ACC112 (cell line): Measurements from ENCODE around the gene CEP68.

Source experiments
- H2AFZ ChIP-seq: fragments of 200-600 bp; sonication (generic); one replicate; pipeline ENCODE4 v1.6.0; 2017; ENCODE audit warnings: antibody characterized with exemption, low read length; ENCODE audit not compliant: unreplicated experiment
- H3K27ac ChIP-seq: fragments of 200-600 bp; sonication (generic); 2 replicates; pipeline ENCODE4 v1.5.1; 2014; ENCODE audit warnings: low read depth, mild to moderate bottlenecking, antibody characterized with exemption, low read length, moderate library complexity
- H3K27me3 ChIP-seq: fragments of 200-600 bp; sonication (generic); 2 replicates; pipeline ENCODE4 v1.6.1; 2014; ENCODE audit warnings: mild to moderate bottlenecking, antibody characterized with exemption, low read length, moderate library complexity, mixed read lengths; ENCODE audit not compliant: insufficient read depth
- H3K36me3 ChIP-seq: fragments of 200-600 bp; sonication (generic); 2 replicates; pipeline ENCODE4 v1.6.1; 2016; ENCODE audit warnings: mild to moderate bottlenecking, antibody characterized with exemption, low read length, moderate library complexity, mixed read lengths; ENCODE audit not compliant: insufficient read depth
- H3K4me1 ChIP-seq: fragments of 200-600 bp; sonication (generic); one replicate; pipeline ENCODE4 v1.6.1; 2016; ENCODE audit warnings: low read length, mixed read lengths; ENCODE audit not compliant: insufficient read depth, unreplicated experiment, control insufficient read depth
- H3K4me3 ChIP-seq: fragments of 200-600 bp; sonication (generic); 2 replicates; pipeline ENCODE4 v1.5.1; 2014; ENCODE audit warnings: mild to moderate bottlenecking, low read depth, low read length
- H3K79me2 ChIP-seq: fragments of 200-600 bp; sonication (generic); one replicate; pipeline ENCODE4 v1.6.0; 2016; ENCODE audit warnings: low read length; ENCODE audit not compliant: control insufficient read depth, unreplicated experiment, insufficient read depth

CEP68 gene

DNA sequence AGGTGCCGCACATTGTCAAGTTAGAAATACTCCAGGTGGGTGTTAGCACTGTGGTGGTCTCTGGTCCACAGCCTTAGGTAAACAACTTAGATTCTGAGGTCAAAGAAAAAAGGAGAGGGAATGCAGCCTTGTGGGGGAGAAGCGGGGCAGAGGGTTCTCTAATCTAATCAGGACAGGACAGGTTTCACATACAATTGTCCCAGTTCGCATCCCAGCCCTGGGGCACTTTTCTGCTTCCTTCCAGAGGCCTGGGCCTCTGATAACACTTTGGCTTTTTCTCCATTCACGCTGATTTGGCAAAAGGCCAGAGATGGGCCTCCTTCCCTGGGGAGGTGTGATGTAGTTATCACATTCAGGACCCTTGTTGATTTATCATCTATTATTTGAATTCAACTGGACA, 34.5 kb upstream of the CEP68 start:
- no peaks in the 10 kb centered on the region for H3K36me3 ChIP-seq
- H3K27me3 ChIP-seq = no peaks in the 10 kb centered on the region
- H2AFZ ChIP-seq = no peak overlapping the region
- no peak overlapping the region for H3K27ac ChIP-seq
- H3K4me3 ChIP-seq = no peak overlapping the region
- H3K79me2 ChIP-seq = no peaks in the 10 kb centered on the region
- peaks cover 10% of the 10 kb centered on the region for H3K4me1 ChIP-seq

GRCh38 chr2:65022189-65022588, 34.0 kb upstream of the CEP68 start:
- H3K27ac ChIP-seq = no peak overlapping the region
- H3K4me1 ChIP-seq = peaks cover 10% of the 10 kb centered on the region
- no peak overlapping the region for H3K4me3 ChIP-seq
- no peaks in the 10 kb centered on the region for H3K36me3 ChIP-seq
- H3K79me2 ChIP-seq = no peaks in the 10 kb centered on the region
- no peaks in the 10 kb centered on the region for H3K27me3 ChIP-seq
- no peak overlapping the region for H2AFZ ChIP-seq

- Histone ChIP-seq H2AFZ (no peak overlapping the region), H3K36me3 (no peaks in the 10 kb centered on the region), H3K27ac (peak overlapping the region; percentile 75), H3K4me1 (peaks cover 10% of the 10 kb centered on the region), H3K27me3 (no peaks in the 10 kb centered on the region), H3K79me2 (no peaks in the 10 kb centered on the region), H3K4me3 (no peak overlapping the region)
These were observed 32.5 kb upstream of the CEP68 start for GRCh38 chr2:65023742-65024141.

DNA sequence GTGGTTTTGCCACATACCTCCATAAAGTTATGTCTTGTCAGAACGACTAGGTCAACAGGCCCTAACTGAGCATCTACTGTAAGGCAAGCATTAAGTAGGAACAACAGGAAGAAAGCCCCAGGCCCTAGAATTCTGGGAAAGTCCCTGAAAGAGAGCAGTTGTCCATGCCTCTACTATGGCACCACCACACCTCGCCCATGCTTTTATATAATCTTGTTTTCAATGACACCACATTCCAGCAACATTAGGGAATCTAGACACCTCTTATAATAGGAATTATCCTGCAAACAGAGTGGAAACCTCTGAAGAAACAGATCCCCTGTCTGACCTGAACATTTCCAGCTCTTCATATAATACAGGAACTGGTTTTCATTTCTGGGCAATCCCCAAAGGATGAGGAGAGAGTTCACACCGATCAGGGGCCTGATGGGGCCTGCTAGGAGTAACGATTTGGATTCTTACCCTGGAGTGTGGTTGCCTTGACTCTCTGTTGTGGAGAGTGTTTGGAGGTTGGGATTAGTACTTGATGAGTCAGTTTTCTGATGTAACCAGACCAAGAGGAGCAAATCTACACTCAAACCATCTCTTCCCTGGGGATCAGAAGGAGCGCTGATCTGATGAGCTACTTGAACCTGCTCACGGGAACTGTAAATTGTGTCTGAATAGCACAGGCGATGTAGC, 31.9 kb upstream of the CEP68 start:
- H3K79me2 ChIP-seq = no peaks in the 10 kb centered on the region
- H3K27me3 ChIP-seq = no peaks in the 10 kb centered on the region
- H3K4me1 ChIP-seq = peaks cover 10% of the 10 kb centered on the region
- H2AFZ ChIP-seq = peak overlapping the region; percentile 77
- no peaks in the 10 kb centered on the region for H3K36me3 ChIP-seq
- H3K4me3 ChIP-seq = no peak overlapping the region
- H3K27ac ChIP-seq = peak overlapping the region; percentile 75

DNA sequence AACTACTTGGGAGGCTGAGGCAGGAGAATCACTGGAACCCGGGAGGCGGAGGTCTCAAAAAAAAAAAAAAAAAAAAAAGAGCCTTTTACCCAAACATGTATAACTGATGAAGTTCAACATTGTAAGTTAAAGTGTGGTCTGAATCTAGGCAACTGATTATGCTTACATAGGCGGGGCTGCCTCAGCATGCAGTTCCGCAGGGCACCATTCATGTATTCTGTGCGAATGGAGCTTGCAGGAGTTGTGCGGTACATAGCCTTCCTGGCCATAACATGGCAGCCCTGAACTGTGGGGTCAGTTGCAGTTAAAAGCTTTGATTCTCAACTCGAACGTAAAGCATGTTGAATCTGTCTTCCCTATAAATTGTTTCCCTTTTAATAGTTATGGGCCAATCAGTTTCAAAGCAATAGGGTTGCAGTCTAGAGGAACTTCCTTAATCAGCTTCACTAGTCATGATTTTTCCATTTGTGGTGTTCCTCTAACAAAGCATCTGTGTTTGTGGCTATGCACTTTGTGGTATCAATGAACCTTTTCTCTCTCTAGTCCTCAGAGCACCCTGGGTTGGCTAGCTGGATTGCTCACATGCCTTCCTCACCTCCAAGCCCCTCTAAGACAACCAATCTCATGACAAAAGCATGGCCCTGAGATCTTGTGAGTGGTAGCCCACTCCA, 30.6 kb upstream of the CEP68 start:
- no peak overlapping the region for H3K27ac ChIP-seq
- H3K36me3 ChIP-seq = no peaks in the 10 kb centered on the region
- H3K4me1 ChIP-seq = peaks cover 10% of the 10 kb centered on the region
- no peaks in the 10 kb centered on the region for H3K79me2 ChIP-seq
- no peak overlapping the region for H3K4me3 ChIP-seq
- no peaks in the 10 kb centered on the region for H3K27me3 ChIP-seq
- no peak overlapping the region for H2AFZ ChIP-seq

- H3K36me3 ChIP-seq = no peaks in the 10 kb centered on the region
- H3K27me3 ChIP-seq = no peaks in the 10 kb centered on the region
- H3K27ac ChIP-seq = no peak overlapping the region
- peaks cover 10% of the 10 kb centered on the region for H3K4me1 ChIP-seq
- H2AFZ ChIP-seq = no peak overlapping the region
- H3K79me2 ChIP-seq = no peaks in the 10 kb centered on the region
- no peak overlapping the region for H3K4me3 ChIP-seq
These were observed 30.1 kb upstream of the CEP68 start for GRCh38 chr2:65026154-65026553.

GRCh38 chr2:65026704-65027464, 29.3 kb upstream of the CEP68 start:
- H3K36me3 ChIP-seq = no peaks in the 10 kb centered on the region
- H3K4me1 ChIP-seq = peaks cover 10% of the 10 kb centered on the region
- H3K79me2 ChIP-seq = no peaks in the 10 kb centered on the region
- no peak overlapping the region for H3K4me3 ChIP-seq
- H2AFZ ChIP-seq = no peak overlapping the region
- no peaks in the 10 kb centered on the region for H3K27me3 ChIP-seq
- no peak overlapping the region for H3K27ac ChIP-seq

DNA sequence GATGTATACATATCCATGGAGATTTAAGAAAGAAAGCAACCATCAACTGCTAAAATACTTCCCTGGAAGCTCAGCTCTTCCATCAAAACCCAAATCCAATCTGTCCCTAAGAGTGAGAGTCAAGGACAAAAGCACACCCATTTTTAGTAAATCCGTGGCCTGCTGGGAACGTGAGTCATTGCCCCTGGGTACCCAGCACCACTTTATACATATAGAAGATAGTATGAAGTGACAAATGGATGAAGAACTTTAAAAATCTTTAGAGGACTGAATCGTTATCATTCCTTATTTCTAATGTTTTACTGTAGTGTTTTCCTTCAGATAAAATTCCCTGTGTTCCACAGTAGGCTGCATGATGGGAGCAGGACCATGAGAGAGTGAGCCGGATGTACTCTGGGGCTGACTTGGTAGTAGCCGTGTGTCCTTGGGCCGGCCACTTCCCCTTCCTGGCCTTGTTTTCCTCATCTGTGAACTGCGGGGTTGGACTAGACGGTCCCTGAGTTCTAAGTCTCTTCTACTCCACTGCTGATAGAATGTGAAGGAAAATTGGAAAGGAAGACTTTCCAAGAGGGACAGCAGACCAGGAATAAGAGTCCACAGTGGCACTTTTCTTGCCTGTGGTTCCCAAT, 28.5 kb upstream of the CEP68 start:
- H3K27me3 ChIP-seq = no peaks in the 10 kb centered on the region
- H3K4me1 ChIP-seq = peaks cover 10% of the 10 kb centered on the region
- no peaks in the 10 kb centered on the region for H3K79me2 ChIP-seq
- no peak overlapping the region for H2AFZ ChIP-seq
- H3K36me3 ChIP-seq = no peaks in the 10 kb centered on the region
- H3K27ac ChIP-seq = no peak overlapping the region
- H3K4me3 ChIP-seq = no peak overlapping the region

DNA sequence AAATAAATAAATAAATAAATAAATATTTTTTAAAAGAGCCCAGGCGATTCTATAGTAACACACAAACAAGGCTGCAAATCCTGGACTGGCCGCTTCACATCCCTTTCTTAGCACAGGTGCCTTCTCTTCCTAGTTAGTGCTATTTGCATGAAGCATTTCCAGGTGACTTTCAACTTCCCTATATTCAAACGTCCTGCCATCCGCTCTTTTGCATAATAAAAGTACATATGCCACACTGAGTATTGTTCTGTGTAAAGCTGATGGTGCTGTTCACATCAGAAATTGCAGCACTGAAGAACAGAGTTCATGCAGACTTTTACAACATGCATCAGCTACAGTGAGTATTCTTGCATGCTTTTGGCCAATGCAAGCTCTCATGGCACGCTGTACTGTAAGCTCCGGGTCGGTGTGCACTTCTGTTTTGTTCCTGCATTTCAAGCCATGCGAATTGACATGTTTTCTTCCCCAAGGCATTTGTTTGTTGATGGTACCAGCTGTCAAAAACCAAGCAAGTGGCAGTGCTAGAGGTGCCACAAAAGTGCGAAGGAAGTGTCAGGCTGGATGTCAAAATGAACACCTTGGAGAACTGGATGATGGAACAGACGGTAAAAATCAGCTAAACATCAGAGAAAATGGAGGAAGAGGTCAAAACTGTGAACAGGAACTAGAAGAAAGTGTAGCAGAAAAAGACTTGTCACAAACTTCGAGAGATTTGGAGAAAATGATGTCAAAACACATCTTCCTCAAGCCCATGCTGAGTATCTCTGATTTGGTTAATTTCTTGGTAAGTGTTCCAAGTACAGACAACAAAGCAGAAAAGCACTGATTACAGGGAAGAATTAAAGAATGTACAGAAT, 25.5 kb upstream of the CEP68 start:
- no peaks in the 10 kb centered on the region for H3K36me3 ChIP-seq
- no peak overlapping the region for H2AFZ ChIP-seq
- no peaks in the 10 kb centered on the region for H3K4me1 ChIP-seq
- H3K4me3 ChIP-seq = no peak overlapping the region
- no peaks in the 10 kb centered on the region for H3K79me2 ChIP-seq
- H3K27ac ChIP-seq = no peak overlapping the region
- no peaks in the 10 kb centered on the region for H3K27me3 ChIP-seq
